SK-N-DZ (cell line): Measurements from ENCODE around the gene CLTCL1.
"Not testable (repeated sequence)": the region's sequence is repeated elsewhere in the genome, so short reads cannot be mapped to it uniquely, and the experiment has no call there.

Source experiments
- DNase-seq: peaks from one replicate; pipeline ENCODE4 v3.0.0-alpha.2; 2015; ENCODE audit warnings: low spot score

CLTCL1 gene

GRCh38 chr22:19176732-19177131 is 114.8 kb downstream of the CLTCL1 start:
- no peak for DNase-seq

- no peak for DNase-seq
Observed at GRCh38 chr22:19176175-19176643, 115.3 kb downstream of the CLTCL1 start.

DNA sequence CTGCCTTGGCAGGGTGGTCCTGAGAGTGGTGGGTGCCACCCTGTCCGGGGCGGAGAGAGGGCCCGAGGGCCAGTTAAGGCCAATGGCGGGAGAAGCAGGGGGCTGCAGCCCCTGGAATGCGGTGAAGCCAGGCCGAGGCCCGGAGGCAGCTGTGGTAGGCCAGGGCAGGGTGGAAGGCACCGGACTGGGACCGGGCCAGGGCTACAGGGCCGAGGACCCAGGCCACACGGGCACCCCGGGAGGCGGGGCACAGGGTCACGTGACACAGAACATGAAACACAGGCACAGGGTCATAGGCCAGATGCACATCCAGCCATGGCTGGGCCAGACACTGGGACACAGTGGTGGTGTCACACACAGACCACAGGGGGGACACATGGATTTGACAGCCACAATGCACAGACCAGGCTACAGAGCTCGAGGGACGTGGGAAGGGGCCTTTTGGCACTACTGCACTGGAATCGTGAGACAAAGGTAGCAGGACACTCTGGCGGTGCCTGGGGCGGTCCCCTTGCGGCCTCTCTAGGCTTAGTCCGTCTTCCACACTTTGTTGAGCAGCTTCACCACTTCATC is 115.8 kb downstream of the CLTCL1 start:
- no peak for DNase-seq

GRCh38 chr22:19175026-19175601 is 116.4 kb downstream of the CLTCL1 start:
- no peak for DNase-seq

- no peak for DNase-seq
Observed at GRCh38 chr22:19174106-19175025, 117.2 kb downstream of the CLTCL1 start.

- DNase-seq = no peak
Observed at GRCh38 chr22:19173047-19174035, 118.2 kb downstream of the CLTCL1 start.

GRCh38 chr22:19172213-19173046 is 119.1 kb downstream of the CLTCL1 start:
- no peak for DNase-seq

DNA sequence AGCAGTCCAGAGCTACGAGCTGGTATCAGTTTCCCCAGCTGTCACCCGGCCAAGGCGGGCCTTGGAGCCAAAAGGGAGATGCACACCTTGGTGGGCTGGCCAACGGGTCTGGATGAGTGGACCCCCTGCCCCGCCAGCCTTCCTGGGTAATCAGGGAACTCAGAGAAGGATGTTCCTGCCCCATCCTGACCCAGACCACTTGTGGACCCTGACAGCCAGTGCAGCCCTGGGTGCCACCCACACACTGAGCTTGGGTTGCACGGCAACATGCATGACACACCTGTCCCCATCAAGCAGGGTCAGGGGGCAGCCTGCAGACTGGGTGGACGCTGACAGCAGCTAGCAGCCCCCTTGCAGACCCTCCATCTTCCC is 121.6 kb downstream of the CLTCL1 start:
- DNase-seq = no peak

GRCh38 chr22:19169002-19169946 is 122.2 kb downstream of the CLTCL1 start:
- no peak for DNase-seq

GRCh38 chr22:19168088-19168890 is 123.2 kb downstream of the CLTCL1 start:
- no peak for DNase-seq

- no peak for DNase-seq
Observed at GRCh38 chr22:19167106-19167869, 124.2 kb downstream of the CLTCL1 start.

DNA sequence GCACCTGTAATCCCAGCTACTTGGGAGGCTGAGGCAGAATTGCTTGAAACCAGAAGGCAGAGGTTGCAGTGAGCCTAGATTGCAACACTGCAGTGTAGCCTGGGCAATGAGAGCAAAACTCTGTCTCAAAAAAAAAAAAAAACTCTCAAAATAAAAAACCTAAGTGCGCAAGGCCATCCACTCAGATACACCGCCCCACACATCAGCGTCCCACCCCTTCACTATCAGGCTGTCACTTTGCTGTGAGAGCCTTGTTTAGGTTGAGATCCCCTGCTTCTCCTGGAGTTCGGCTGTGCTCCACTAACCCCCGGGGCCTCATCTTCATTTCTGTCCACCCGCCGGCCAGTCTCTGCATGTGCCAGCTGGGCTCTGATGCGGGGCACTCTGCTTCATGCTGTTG is 125.1 kb downstream of the CLTCL1 start:
- DNase-seq = no peak

GRCh38 chr22:19164425-19164824 is 127.1 kb downstream of the CLTCL1 start:
- no peak for DNase-seq

GRCh38 chr22:19158649-19159048 is 132.9 kb downstream of the CLTCL1 start:
- not testable (repeated sequence) for DNase-seq

DNA sequence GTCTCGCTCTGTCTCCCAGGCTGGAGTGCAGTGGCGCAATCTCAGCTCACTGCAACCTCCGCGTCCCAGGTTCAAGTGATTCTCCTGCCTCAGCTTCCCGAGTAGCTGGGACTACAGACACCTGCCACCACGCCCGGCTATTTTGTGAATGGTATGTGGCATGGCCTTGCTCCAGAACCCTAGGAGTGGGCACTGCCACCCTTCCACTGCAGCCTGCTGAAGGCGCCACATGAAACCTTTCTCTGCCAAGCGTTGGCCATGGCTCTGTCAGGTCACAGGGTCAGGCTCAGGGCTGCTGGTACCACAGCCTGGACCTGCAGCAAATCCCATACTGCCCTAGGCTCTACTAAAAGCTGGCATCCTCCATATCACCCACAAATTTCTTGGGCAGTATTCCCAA is 135.4 kb downstream of the CLTCL1 start:
- not testable (repeated sequence) for DNase-seq

GRCh38 chr22:19152942-19153883 is 138.3 kb downstream of the CLTCL1 start:
- no peak for DNase-seq
